ENCODE data around the gene SLC35F5.

Gene SLC35F5

GRCh38 chr2:113755835-113756354 is 547 bp downstream of the SLC35F5 start:
- TF ChIP-seq CTCF (conservative IDR thresholded peaks at IDR 0.05; ENCODE audit: low read length), result no peak
- DNase-seq (ENCODE audit: low read depth), result no peak
- H3K4me3 ChIP-seq (ENCODE audit: low read length), result peak overlapping the region; percentile 92

GRCh38 chr2:113755035-113755834 is 1.2 kb downstream of the SLC35F5 start:
- DNase-seq (ENCODE audit: low read depth), result no peak
- no peak for TF ChIP-seq CTCF (conservative IDR thresholded peaks at IDR 0.05; ENCODE audit: low read length)
- H3K4me3 ChIP-seq (ENCODE audit: low read length), result peak overlapping the region; percentile 92

GRCh38 chr2:113754160-113754559 is 2.3 kb downstream of the SLC35F5 start:
- no peak for DNase-seq (ENCODE audit: low read depth)
- H3K4me3 ChIP-seq (ENCODE audit: low read length), result no peak overlapping the region
- no peak for TF ChIP-seq CTCF (conservative IDR thresholded peaks at IDR 0.05; ENCODE audit: low read length)

- DNase-seq (ENCODE audit: low read depth), result no peak
- no peak for TF ChIP-seq CTCF (conservative IDR thresholded peaks at IDR 0.05; ENCODE audit: low read length)
- no peak overlapping the region for H3K4me3 ChIP-seq (ENCODE audit: low read length)
These were observed 6.1 kb downstream of the SLC35F5 start for GRCh38 chr2:113750385-113750784.

- no peak for TF ChIP-seq CTCF (conservative IDR thresholded peaks at IDR 0.05; ENCODE audit: low read length)
- no peak for DNase-seq (ENCODE audit: low read depth)
- H3K4me3 ChIP-seq (ENCODE audit: low read length), result no peak overlapping the region
These were observed 15.4 kb downstream of the SLC35F5 start for GRCh38 chr2:113741091-113741490.

GRCh38 chr2:113739849-113740248 is 16.6 kb downstream of the SLC35F5 start:
- TF ChIP-seq CTCF (conservative IDR thresholded peaks at IDR 0.05; ENCODE audit: low read length), result no peak
- no peak for DNase-seq (ENCODE audit: low read depth)
- H3K4me3 ChIP-seq (ENCODE audit: low read length), result no peak overlapping the region

- H3K4me3 ChIP-seq (ENCODE audit: low read length), result no peak overlapping the region
- TF ChIP-seq CTCF (conservative IDR thresholded peaks at IDR 0.05; ENCODE audit: low read length), result no peak
- DNase-seq (ENCODE audit: low read depth), result no peak
These were observed 22.3 kb downstream of the SLC35F5 start for GRCh38 chr2:113734185-113734584.
